ENCODE results near the gene CCM2L. TPM values are rescaled to one million over a fixed set of nuclear protein-coding genes. Genes with fewer than 3 reads are reported as not detected.

CCM2L gene
- total and polyA plus RNA-seq, 9 of the 15 experiments (the other 6 are each of a cell fraction or from before 2014, with no cell fraction given): 0.04 TPM; not detected in 8

DNA sequence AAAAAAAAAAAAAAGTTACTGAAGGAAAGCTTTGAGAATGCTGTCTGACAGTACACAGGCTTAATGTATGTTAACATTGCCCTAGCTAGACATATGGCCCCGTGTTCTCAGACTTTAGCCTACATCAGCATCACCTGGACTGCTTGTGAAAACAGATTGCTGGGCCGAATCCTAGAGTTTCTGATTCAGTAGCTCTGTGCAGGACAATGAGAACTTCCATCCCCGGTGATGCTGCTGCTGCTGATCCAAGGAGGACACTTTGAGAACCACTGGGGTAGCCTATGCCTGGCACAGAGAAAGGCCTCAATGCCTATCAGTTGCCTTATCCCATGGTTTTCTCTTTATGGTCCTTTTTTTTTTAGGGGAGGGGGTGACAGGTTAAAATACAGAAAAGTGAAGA lies 43.4 kb downstream of the CCM2L start:
- Histone ChIP-seq H3K4me2 (ENCODE audit: insufficient read depth, low read length) (no peak overlapping the region), H3K4me1 (replicated peaks in 1 of 2; ENCODE audit: control insufficient read depth in 2 of 2, insufficient read depth in 2 of 2, low read length in 2 of 2) (peaks cover 0 to 15% of the 10 kb centered on the region in 2 experiments; a peak in 2 of 5 replicates), H3K79me2 (ENCODE audit: control insufficient read depth, insufficient read depth, low read length) (no peaks in the 10 kb centered on the region), H3K9me3 (replicated peaks; ENCODE audit: control insufficient read depth, insufficient read depth, low read depth, low read length) (no peaks in the 10 kb centered on the region), H4K20me1 (replicated peaks; ENCODE audit: control insufficient read depth, insufficient read depth, low read length) (no peaks in the 10 kb centered on the region), H3K9me1 (ENCODE audit: control insufficient read depth, insufficient read depth, low read length) (no peaks in the 10 kb centered on the region), H2AFZ (ENCODE audit: low read depth, low read length) (no peak overlapping the region), H3K27ac (ENCODE audit: extremely low read depth, low read depth, low read length) (no peak overlapping the region), H3K36me3 (ENCODE audit: control insufficient read depth, insufficient read depth, low read length) (no peaks in the 10 kb centered on the region), H3K4me3 (no peak overlapping the region), H3K27me3 (ENCODE audit: control insufficient read depth in 2 of 2, insufficient read depth in 2 of 2, low read length in 2 of 2) (peaks cover 51 to 78% of the 10 kb centered on the region in 2 experiments), H3K9ac (ENCODE audit: insufficient read depth in 1 of 2, low read depth in 2 of 2, low read length in 2 of 2) (no peak overlapping the region)
- ATAC-seq (no peak; the same call in 2 of the 3 replicates), FAIRE-seq (no peak), DNase-seq (ENCODE audit: extremely low read depth in 1 of 4, low spot score in 3 of 4) (no peak)
- in situ Hi-C loops (cut with MboI): no loop called here
- no TSS peak for BruUV-seq (replicated peaks)
- intact Hi-C loops (cut with micrococcal nuclease): no loop called here
- TF ChIP-seq ZNF668 (CRISPR knock-in tag; IDR thresholded peaks at IDR 0.05): no peak
- peak; percentile 59 for TF ChIP-seq CBX2 (IDR thresholded peaks at IDR 0.05; ENCODE audit: insufficient read depth, low read length, poor library complexity, severe bottlenecking)
- ChIA-PET CTCF (ENCODE audit: low intra/inter-chr PET ratio) (no interaction called here), POLR2A (interaction anchor here (1.1 kb wide), 1 partner anchor 11 kb away, joined by 3 read pairs; no protein-coding TSS in a partner anchor)
- WGBS (ENCODE audit: insufficient coverage, low coverage, missing lambda C conversion rate): 6% methylated on average over 3 of the region's 3 CpGs

DNA sequence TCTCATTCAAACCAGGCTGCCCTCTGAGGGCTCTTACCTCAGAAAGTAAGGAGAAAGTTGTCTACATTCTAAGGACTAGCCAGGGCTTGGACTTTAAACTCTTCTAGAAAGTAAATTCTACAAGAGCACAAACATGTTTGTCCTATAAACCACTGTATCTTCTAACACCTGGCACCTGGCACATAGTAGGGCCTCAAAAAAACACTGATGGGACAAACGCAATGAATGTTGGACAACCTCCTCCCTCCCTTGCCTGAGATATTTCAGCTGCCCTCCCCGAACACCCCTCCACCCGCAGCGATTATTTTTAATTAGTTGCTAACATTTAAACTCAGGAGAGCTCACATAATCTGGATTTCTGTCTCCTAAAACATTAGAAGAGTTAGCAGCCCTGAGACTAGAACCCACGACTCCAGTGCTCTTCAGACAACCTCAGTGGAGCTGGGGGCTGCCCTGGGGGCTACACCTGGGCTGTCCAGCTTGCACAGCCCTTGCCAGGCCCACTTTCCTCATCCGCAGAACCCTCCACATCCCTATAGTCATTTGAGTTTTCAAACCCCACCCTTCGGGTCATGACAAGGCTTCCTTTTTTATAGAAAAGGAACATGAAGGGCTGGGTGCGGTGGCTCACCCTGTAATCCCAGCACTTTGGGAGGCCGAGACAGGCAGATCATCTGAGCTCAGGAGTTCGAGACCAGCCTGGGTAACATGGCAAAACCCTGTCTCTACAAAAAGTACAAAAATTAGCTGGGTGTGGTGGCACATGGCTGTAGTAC lies 46.7 kb downstream of the CCM2L start:
- Histone ChIP-seq H2AFZ (ENCODE audit: low read depth, low read length) (no peak overlapping the region), H3K4me2 (ENCODE audit: insufficient read depth, low read length) (no peak overlapping the region), H3K27me3 (ENCODE audit: control insufficient read depth in 2 of 2, insufficient read depth in 2 of 2, low read length in 2 of 2) (peaks cover 47 to 76% of the 10 kb centered on the region in 2 experiments), H3K27ac (ENCODE audit: extremely low read depth, low read depth, low read length) (no peak overlapping the region), H3K4me1 (replicated peaks in 1 of 2; ENCODE audit: control insufficient read depth in 2 of 2, insufficient read depth in 2 of 2, low read length in 2 of 2) (peaks cover 0 to 11% of the 10 kb centered on the region in 2 experiments; a peak in 2 of 5 replicates), H3K36me3 (ENCODE audit: control insufficient read depth, insufficient read depth, low read length) (no peaks in the 10 kb centered on the region), H3K9me1 (ENCODE audit: control insufficient read depth, insufficient read depth, low read length) (no peaks in the 10 kb centered on the region), H3K4me3 (no peak overlapping the region), H4K20me1 (replicated peaks; ENCODE audit: control insufficient read depth, insufficient read depth, low read length) (no peaks in the 10 kb centered on the region), H3K79me2 (ENCODE audit: control insufficient read depth, insufficient read depth, low read length) (no peaks in the 10 kb centered on the region), H3K9me3 (replicated peaks; ENCODE audit: control insufficient read depth, insufficient read depth, low read depth, low read length) (no peaks in the 10 kb centered on the region), H3K9ac (ENCODE audit: insufficient read depth in 1 of 2, low read depth in 2 of 2, low read length in 2 of 2) (no peak overlapping the region)
- ChIA-PET CTCF (ENCODE audit: low intra/inter-chr PET ratio) (no interaction called here), POLR2A (interaction anchor here (0.6 to 1.1 kb wide), 2 partner anchors 10 to 122 kb away, joined by 3 read pairs; no protein-coding TSS in a partner anchor)
- FAIRE-seq: no peak
- ATAC-seq: no peak
- in situ Hi-C loops (cut with MboI): no loop called here
- intact Hi-C loops (cut with micrococcal nuclease): no loop called here
- DNase-seq (ENCODE audit: extremely low read depth in 1 of 4, low spot score in 3 of 4): no peak
- 2% methylated on average over 10 of the region's 10 CpGs for WGBS (ENCODE audit: insufficient coverage, low coverage, missing lambda C conversion rate)
- BruUV-seq (replicated peaks): no TSS peak
- TF ChIP-seq ZNF239 (CRISPR knock-in tag; IDR thresholded peaks at IDR 0.05): no peak
- peak; percentile 89 for TF ChIP-seq ZKSCAN1 (IDR thresholded peaks at IDR 0.05; ENCODE audit: low read depth, low read length)

Measured in K562 (cell line).